HG03103 (cell line): ENCODE results near the gene CCNA2.

Experiments used
- ATAC-seq: cut with Tn5 transposase; IDR thresholded peaks from one replicate; pipeline ENCODE4 v1.9.1; 2021; ENCODE audit warnings: low read depth; ENCODE audit not compliant: unreplicated experiment

Gene CCNA2

DNA sequence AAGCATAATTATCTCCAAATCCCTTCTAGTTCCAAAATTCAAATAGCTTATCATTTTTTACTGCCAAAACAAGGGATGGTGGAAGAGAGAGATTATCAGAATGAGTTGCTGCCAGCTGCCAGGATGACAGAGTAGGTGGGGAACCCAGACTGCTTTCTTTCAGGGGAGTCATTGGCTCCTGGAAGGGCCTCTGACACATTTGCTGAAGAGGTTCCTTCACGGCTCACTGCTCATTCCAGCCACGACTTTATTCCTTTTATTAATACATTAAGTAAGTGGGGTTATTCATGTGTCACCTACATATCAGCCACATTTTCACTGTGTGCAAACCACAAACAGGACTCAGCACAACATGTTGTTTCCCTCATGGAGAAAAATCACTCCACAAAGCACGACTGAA, 46.1 kb downstream of the CCNA2 start:
- peak; percentile 55 for ATAC-seq

DNA sequence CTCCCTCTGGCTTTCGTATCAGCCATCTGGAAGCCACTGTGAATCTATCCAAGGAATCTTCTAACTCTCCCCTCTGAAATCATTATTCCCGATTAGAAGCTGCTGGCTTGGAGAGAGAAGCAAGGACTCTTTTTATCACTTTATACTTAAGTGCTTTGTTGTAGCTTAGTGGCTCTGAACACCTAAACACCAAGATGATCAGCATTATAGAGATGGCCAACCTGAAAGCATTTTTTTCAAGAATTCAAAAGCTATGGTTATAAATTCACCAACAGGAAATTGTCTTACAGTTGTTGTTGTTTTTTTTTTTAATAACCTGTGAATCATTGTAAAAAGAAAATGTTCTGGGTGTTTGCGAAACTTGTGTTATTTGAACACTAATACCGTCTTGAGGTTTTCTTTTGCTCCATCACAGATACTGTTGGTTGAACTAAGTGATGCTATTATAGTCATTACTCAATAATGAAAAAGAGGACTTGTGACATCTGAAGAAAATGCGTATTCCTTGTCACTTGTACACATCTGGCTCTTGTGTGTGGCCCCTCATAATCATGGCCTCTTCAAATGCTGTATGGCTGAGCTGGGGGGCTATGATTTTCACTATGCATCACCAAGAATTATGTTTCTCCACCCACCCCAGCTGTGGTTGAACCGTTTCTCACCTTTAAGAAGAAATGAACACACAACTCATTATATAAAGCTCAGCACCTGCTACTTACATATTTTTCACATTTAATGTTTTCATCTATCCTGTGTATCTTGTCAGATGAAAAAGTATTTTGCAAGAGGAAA, 46.9 kb downstream of the CCNA2 start:
- ATAC-seq, result no peak

DNA sequence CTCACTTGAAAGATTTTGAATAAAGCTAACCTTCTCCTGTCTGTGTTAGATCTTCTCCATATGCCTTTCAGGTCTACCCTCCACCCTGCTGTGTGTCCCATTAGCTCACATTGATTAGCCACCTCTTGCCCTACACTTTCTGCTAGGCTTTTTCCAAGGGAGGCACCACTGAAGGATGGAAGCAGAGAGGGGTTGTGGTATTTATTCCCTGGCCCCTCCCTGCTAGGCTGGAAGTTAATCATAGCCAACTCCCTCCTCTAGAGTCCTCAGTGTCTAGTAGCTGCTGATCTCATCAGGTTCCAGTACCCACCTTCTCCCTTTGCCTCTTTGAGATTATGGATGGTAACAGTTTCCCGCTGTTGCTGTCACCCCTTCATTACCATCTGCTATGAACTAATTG, 49.8 kb downstream of the CCNA2 start:
- no peak for ATAC-seq

DNA sequence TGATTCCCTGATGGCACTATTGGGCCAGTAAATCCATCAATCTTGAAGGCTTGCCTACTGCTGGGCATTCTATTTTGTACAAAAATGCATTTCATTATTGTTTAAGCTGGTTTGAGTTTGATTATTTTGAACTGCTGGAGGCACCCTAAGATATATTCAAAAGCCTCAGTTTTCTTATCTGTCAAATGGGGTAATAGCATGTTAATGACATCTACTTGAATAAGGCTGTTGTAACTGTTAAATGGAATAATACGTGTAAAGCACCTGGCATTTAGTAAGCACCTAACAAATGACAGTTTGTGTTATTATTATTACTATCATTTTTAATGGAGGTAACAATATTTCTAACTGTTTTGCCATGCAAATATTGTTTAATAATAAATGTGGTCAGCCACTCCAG, 51.8 kb downstream of the CCNA2 start:
- no peak for ATAC-seq

DNA sequence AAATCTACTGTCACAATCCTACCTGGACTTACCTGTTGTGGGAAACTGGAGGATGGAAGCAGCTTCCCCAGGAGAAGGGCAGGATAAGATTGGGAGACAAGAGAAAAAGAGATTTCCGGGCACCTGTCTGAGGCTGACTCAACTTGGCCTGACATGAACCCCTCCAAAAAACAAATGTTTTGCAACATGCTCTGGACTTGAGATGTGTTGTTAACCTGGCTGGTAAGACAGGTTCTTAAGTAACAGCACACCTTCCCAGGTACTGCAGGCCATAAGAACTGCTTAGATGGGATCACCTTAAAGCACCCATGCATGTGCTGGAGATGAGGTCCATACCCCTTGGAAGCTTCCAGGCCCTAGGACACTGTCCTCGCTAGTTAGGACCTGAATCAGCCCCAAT, 54.3 kb downstream of the CCNA2 start:
- ATAC-seq, result no peak

DNA sequence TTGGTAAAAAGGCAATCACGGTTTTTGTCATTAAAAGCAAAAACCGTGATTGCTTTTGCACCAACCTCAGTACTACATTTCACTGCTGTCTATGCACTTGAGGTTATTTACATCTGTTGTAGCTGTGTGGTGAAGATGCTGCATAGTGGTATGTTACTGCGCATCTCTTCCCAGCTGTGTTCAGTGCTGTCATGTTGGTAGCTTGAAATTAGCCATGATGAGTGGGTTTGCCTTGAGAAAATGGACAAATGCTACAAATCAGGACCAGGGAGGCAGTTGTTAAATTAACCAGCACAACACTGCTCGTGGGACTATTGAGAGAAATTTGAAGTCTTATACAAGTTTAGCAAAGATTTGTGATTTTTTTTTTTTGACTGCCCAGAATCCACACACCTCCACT, 56.5 kb downstream of the CCNA2 start:
- ATAC-seq, result no peak
